Transverse colon (tissue), 4 donors: Measurements from ENCODE around the gene SREBF2. TPM values are rescaled to one million over a fixed set of nuclear protein-coding genes. Genes with fewer than 3 reads are reported as not detected.

Source experiments
- DNase-seq: peaks from one replicate; pipeline ENCODE4 v3.0.0-alpha.2; 2019
- H3K27ac ChIP-seq, 4 donors: fragments of 200-600 bp; sonication (generic); 2 replicates each; pipeline ENCODE4 v1.5.1; 2016 to 2018; ENCODE audit warnings: inconsistent platforms in 4 of 4
- H3K27me3 ChIP-seq: fragments of 200-600 bp; sonication (generic); 2 replicates; pipeline ENCODE4 v1.5.1; 2017; ENCODE audit warnings: inconsistent platforms
- H3K36me3 ChIP-seq, 4 donors: fragments of 200-600 bp; sonication (generic); 2 replicates each; pipeline ENCODE4 v1.5.1; 2017 to 2019; ENCODE audit warnings: inconsistent platforms in 4 of 4
- H3K4me1 ChIP-seq, 4 donors: fragments of 200-600 bp; sonication (generic); 2 replicates each; pipeline ENCODE4 v1.5.1; 2017 to 2020; ENCODE audit warnings: inconsistent platforms in 4 of 4
- H3K4me3 ChIP-seq, 4 donors: fragments of 200-600 bp; sonication (generic); 1 replicate in 1 of 4; 2 replicates in 3 of 4; pipeline versions ENCODE4 v1.5.1 to v1.6.1; 2017 to 2019; ENCODE audit warnings: inconsistent platforms in 4 of 4
- H3K9me3 ChIP-seq, 2 donors: fragments of 200-600 bp; sonication (generic); 2 replicates each; pipeline ENCODE4 v1.5.1; 2017 to 2019; ENCODE audit warnings: inconsistent platforms in 2 of 2
- CTCF ChIP-seq, 5 experiments: fragments of 200-600 bp in 3 of 5; fragments of 450-650 bp in 2 of 5; sonication (generic) in 3 of 5; IDR thresholded peaks; 1 replicate in 2 of 5; 2 replicates in 3 of 5; pipeline ENCODE4 v1.5.1; 2016 to 2017; ENCODE audit warnings: antibody characterized with exemption in 5 of 5, inconsistent platforms in 3 of 5, mild to moderate bottlenecking in 2 of 5, moderate library complexity in 1 of 5
- EP300 ChIP-seq: sonication (generic); formaldehyde crosslinking; IDR thresholded peaks from one replicate; pipeline ENCODE4 v1.6.1; 2017; ENCODE audit warnings: antibody characterized with exemption, low read depth
- POLR2A ChIP-seq: fragments of 450-650 bp; IDR thresholded peaks from one replicate; pipeline ENCODE4 v1.6.1; 2016; ENCODE audit warnings: antibody characterized with exemption, mild to moderate bottlenecking, moderate library complexity
- POLR2AphosphoS5 ChIP-seq, 3 donors: sonication (generic); formaldehyde crosslinking; IDR thresholded peaks; one replicate each; pipeline ENCODE4 v1.6.1; 2016; ENCODE audit warnings: antibody characterized with exemption in 3 of 3
- WGBS, 2 donors: methylation state at CpG; one replicate each; pipeline ENCODE4 v1.1.5; 2018; ENCODE audit warnings: low coverage in 1 of 2; 5-methylcytosine and 5-hydroxymethylcytosine counted together
- in situ Hi-C, 4 donors: fragments of 200-750 bp; cut with MboI; loops; one replicate each; pipeline versions ENCODE4 v1.15.0 to v1.15.1; 2017; ENCODE audit warnings: low sequenced_read_pairs in 3 of 4, low pct_ligation_motif_present in 1 of 4, low pct_unique_long_range_greater_than_20kb in 1 of 4
- intact Hi-C: fragments of 100-400 bp; cut with DNase I; formaldehyde crosslinking; loops from one replicate; pipeline ENCODE4 v1.15.1; 2023; ENCODE audit warnings: low total_unique reads
- total RNA-seq, 4 donors: library from RNA; depleted of rRNA; stranded (reverse); fragments of >200 nt; gene quantifications; one replicate each; pipeline ENCODE4 v1.1.0, GENCODE V29; 2016

Gene SREBF2
- total RNA-seq, 4 donors from 2014 or later = 156 to 252 (median 166) TPM

GRCh38 chr22:41816871-41817270 is 16.0 kb upstream of the SREBF2 start:
- Histone ChIP-seq H3K27ac (no peak overlapping the region), H3K9me3 (no peaks in the 10 kb centered on the region), H3K4me1 (no peaks in the 10 kb centered on the region), H3K27me3 (no peaks in the 10 kb centered on the region), H3K4me3 (no peak overlapping the region), H3K36me3 (no peaks in the 10 kb centered on the region)
- DNase-seq = no peak
- in situ Hi-C loops (loop anchor here in 1 of 4 donors (25.0 kb wide), 1 partner anchor 120 kb away; the partner anchor contains the start of genes CENPM and TNFRSF13C), intact Hi-C loops (no loop called here)
- 82 to 93% methylated on average over 2 of the region's 2 CpGs for WGBS, 2 donors
- TF ChIP-seq POLR2AphosphoS5 (IDR thresholded peaks at IDR 0.05) (no peak), CTCF (IDR thresholded peaks at IDR 0.05) (no peak), POLR2A (no peak), EP300 (no peak)

DNA sequence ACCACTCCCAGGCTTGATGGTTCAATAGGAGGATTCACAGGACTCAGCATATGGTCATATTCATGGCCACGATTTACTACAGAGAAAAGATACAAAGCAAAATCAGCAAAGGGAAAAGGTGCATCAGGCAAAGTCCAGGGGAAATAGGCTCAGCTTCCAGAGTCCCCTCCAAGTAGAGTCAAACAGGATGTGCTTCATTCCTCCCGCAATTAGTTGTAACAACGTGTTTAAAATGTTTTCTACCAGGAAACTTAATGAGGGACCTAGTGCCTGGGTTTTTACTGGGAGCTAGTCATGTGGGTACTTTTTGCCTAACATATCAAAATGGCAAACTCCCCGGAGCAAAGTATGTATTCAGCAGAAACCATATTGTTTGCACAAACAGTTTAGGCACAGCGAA is 14.9 kb upstream of the SREBF2 start:
- no peaks in the 10 kb centered on the region for H3K9me3 ChIP-seq
- H3K4me3 ChIP-seq = no peak overlapping the region
- H3K27ac ChIP-seq = no peak overlapping the region
- H3K36me3 ChIP-seq = no peaks in the 10 kb centered on the region
- in situ Hi-C loops (loop anchor here in 1 of 4 donors (25.0 kb wide), 1 partner anchor 119 kb away; the partner anchor contains the start of genes CENPM and TNFRSF13C), intact Hi-C loops (no loop called here)
- 90% methylated on average over 5 of the region's 5 CpGs; no CpG with 5 or more reads in 1 of the 2 donors for WGBS, 2 donors
- H3K4me1 ChIP-seq = peaks cover 0 to 3% (median 1%) of the 10 kb centered on the region in 4 donors
- no peaks in the 10 kb centered on the region for H3K27me3 ChIP-seq
- TF ChIP-seq CTCF (IDR thresholded peaks at IDR 0.05) (no peak), POLR2A (no peak), EP300 (no peak), POLR2AphosphoS5 (IDR thresholded peaks at IDR 0.05) (no peak)
- no peak for DNase-seq

- Histone ChIP-seq H3K36me3 (no peaks in the 10 kb centered on the region), H3K4me1 (peaks cover 0 to 6% (median 1%) of the 10 kb centered on the region in 4 donors), H3K27ac (no peak overlapping the region), H3K9me3 (no peaks in the 10 kb centered on the region), H3K4me3 (no peak overlapping the region), H3K27me3 (no peaks in the 10 kb centered on the region)
- TF ChIP-seq POLR2A = no peak
- no peak for TF ChIP-seq CTCF (IDR thresholded peaks at IDR 0.05)
- no peak for TF ChIP-seq EP300
- no peak for TF ChIP-seq POLR2AphosphoS5 (IDR thresholded peaks at IDR 0.05)
- in situ Hi-C loops (loop anchor here in 1 of 4 donors (25.0 kb wide), 1 partner anchor 119 kb away; the partner anchor contains the start of genes CENPM and TNFRSF13C), intact Hi-C loops (no loop called here)
- DNase-seq = no peak
- WGBS, 2 donors = 96% methylated on average over 6 of the region's 6 CpGs; no CpG with 5 or more reads in 1 of the 2 donors
Observed at GRCh38 chr22:41818596-41818995, 14.3 kb upstream of the SREBF2 start.

DNA sequence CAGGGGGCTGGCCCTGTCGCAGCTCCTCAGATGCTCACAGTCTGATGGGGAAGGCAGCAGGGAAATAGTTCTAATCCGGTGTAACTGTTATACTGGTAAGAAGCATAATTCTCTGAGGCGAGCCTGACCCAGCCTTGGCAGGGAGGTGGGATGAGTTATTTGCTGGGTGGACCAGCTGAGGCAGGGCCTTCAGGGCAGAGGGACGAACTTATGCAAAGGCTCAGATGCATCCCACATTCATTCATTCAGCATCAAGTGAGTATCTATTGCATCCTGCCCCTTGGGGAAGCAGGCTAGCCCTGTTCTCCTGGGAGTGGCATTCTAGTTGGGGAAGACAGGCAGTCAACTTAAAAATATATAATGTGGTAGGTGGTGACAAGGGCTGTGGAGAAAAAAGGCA is 13.6 kb upstream of the SREBF2 start:
- no peak for DNase-seq
- intact Hi-C loops = no loop called here
- TF ChIP-seq POLR2AphosphoS5 (IDR thresholded peaks at IDR 0.05) (no peak), EP300 (no peak), POLR2A (no peak), CTCF (IDR thresholded peaks at IDR 0.05) (no peak)
- Histone ChIP-seq H3K9me3 (no peaks in the 10 kb centered on the region), H3K27me3 (no peaks in the 10 kb centered on the region), H3K4me3 (no peak overlapping the region), H3K27ac (no peak overlapping the region), H3K36me3 (no peaks in the 10 kb centered on the region), H3K4me1 (peaks cover 0 to 6% (median 1%) of the 10 kb centered on the region in 4 donors)
- WGBS, 2 donors = 96% methylated on average over 4 of the region's 4 CpGs; no CpG with 5 or more reads in 1 of the 2 donors
- in situ Hi-C loops = loop anchor here in 1 of 4 donors (25.0 kb wide), 1 partner anchor 118 kb away; the partner anchor contains the start of genes CENPM and TNFRSF13C
